Activated CD8-positive, alpha-beta memory T cell treated with anti-CD3 and anti-CD28 coated beads, Interleukin-2, amount 10 ng/mL, durations not matched to agents 7 days and 5 days (primary cell): ENCODE data around the gene DCUN1D3. TPM values are rescaled to one million over a fixed set of nuclear protein-coding genes. Genes with fewer than 3 reads are reported as not detected.
"Not testable (repeated sequence)": the region's sequence is repeated elsewhere in the genome, so short reads cannot be mapped to it uniquely, and the experiment has no call there.

Experiments
- ATAC-seq: fragments of 150-1000 bp; cut with Tn5 transposase; one replicate; pipeline ENCODE4 v1.10.0; 2021; ENCODE audit warnings: moderate library complexity
- CTCF ChIA-PET: fragments of 350-600 bp; sonication (Branson Sonifier 250); formaldehyde crosslinking; loops from one replicate; lab custom pipeline; 2021; ENCODE audit warnings: antibody characterized with exemption; lab: Charles Lee
- DNase-seq: peaks from one replicate; pipeline ENCODE4 v3.0.0-alpha.2; 2020
- H3K27ac Mint-ChIP-seq: one replicate; pipeline ENCODE4 v1.8.0; 2021; ENCODE audit warnings: mild to moderate bottlenecking, mixed read lengths
- H3K27me3 Mint-ChIP-seq: one replicate; pipeline ENCODE4 v1.8.0; 2021; ENCODE audit warnings: mixed read lengths
- H3K36me3 Mint-ChIP-seq: one replicate; pipeline ENCODE4 v1.8.0; 2021; ENCODE audit warnings: mild to moderate bottlenecking, mixed read lengths
- H3K4me1 Mint-ChIP-seq: one replicate; pipeline ENCODE4 v1.8.0; 2021; ENCODE audit warnings: mixed read lengths
- H3K4me3 Mint-ChIP-seq: one replicate; pipeline ENCODE4 v1.8.0; 2021; ENCODE audit warnings: mild to moderate bottlenecking, moderate library complexity, mixed read lengths
- H3K9me3 Mint-ChIP-seq: one replicate; pipeline ENCODE4 v1.8.0; 2022; ENCODE audit warnings: low read depth, mixed read lengths
- total RNA-seq, 2 experiments: library from RNA; stranded (reverse); gene quantifications; one replicate each; pipeline ENCODE4 v1.2.3, GENCODE V29; 2021

The DCUN1D3 gene
- total RNA-seq, 2 experiments from 2014 or later, result 18.1 to 24.4 TPM

- Mint-ChIP-seq H3K4me1 (peaks cover 91% of the 10 kb centered on the region), H3K36me3 (peaks cover 39% of the 10 kb centered on the region), H3K4me3 (peak overlapping the region; percentile 65), H3K27me3 (no peaks in the 10 kb centered on the region), H3K27ac (peak overlapping the region; percentile 98), H3K9me3 (no peaks in the 10 kb centered on the region)
- ATAC-seq, result peak; percentile 13
- CTCF ChIA-PET, result interaction anchor here (0.9 to 4.2 kb wide), 12 partner anchors 8 to 69 kb away, joined by 3 to 28 read pairs (median 13); partner anchors contain the start of genes DCUN1D3, ERI2, LYRM1 and REXO5
- DNase-seq, result no peak
Observed at GRCh38 chr16:20875355-20875650, 24.9 kb downstream of the DCUN1D3 start.

GRCh38 chr16:20874088-20874581, 26.0 kb downstream of the DCUN1D3 start:
- Mint-ChIP-seq H3K36me3 (peaks cover 39% of the 10 kb centered on the region), H3K9me3 (no peaks in the 10 kb centered on the region), H3K4me3 (peak overlapping the region; percentile 66), H3K27ac (peak overlapping the region; percentile 98), H3K4me1 (peaks cover 89% of the 10 kb centered on the region), H3K27me3 (no peaks in the 10 kb centered on the region)
- DNase-seq, result no peak
- CTCF ChIA-PET, result interaction anchor here (0.6 to 4.2 kb wide), 17 partner anchors 8 to 283 kb away, joined by 3 to 28 read pairs (median 8); partner anchors contain the start of genes DCUN1D3, ERI2, LYRM1 and REXO5
- peak; percentile 5 for ATAC-seq

- peaks cover 86% of the 10 kb centered on the region for H3K4me1 Mint-ChIP-seq
Observed at GRCh38 chr16:20873331-20873730, 26.8 kb downstream of the DCUN1D3 start.

GRCh38 chr16:20871941-20872815, 28.0 kb downstream of the DCUN1D3 start:
- peaks cover 89% of the 10 kb centered on the region for H3K4me1 Mint-ChIP-seq
- DNase-seq (no peak), ATAC-seq (no peak)
- peak overlapping the region; percentile 68 for H3K27ac Mint-ChIP-seq
- no peaks in the 10 kb centered on the region for H3K9me3 Mint-ChIP-seq
- CTCF ChIA-PET, result interaction anchor here (0.9 to 4.2 kb wide), 5 partner anchors 22 to 37 kb away, joined by 3 to 28 read pairs (median 9); no protein-coding TSS in a partner anchor
- H3K27me3 Mint-ChIP-seq, result no peaks in the 10 kb centered on the region
- no peak overlapping the region for H3K4me3 Mint-ChIP-seq
- peaks cover 37% of the 10 kb centered on the region for H3K36me3 Mint-ChIP-seq

More at GRCh38 chr16:20873331-20873730, 26.8 kb downstream of the DCUN1D3 start:
- Mint-ChIP-seq H3K27ac (peak overlapping the region; percentile 98), H3K9me3 (no peaks in the 10 kb centered on the region), H3K36me3 (peaks cover 38% of the 10 kb centered on the region), H3K27me3 (no peaks in the 10 kb centered on the region), H3K4me3 (no peak overlapping the region)
- DNase-seq (no peak), ATAC-seq (no peak)
- CTCF ChIA-PET, result interaction anchor here (0.9 to 4.2 kb wide), 8 partner anchors 8 to 71 kb away, joined by 3 to 28 read pairs (median 16); no protein-coding TSS in a partner anchor

- no peak for ATAC-seq
- DNase-seq, result no peak
- Mint-ChIP-seq H3K27ac (no peak overlapping the region), H3K4me1 (peaks cover 91% of the 10 kb centered on the region), H3K9me3 (no peaks in the 10 kb centered on the region), H3K36me3 (peaks cover 38% of the 10 kb centered on the region), H3K4me3 (no peak overlapping the region), H3K27me3 (no peaks in the 10 kb centered on the region)
- CTCF ChIA-PET, result interaction anchor here (1.1 to 2.6 kb wide), 2 partner anchors 21 to 25 kb away, joined by 3 to 9 read pairs; no protein-coding TSS in a partner anchor
Observed at GRCh38 chr16:20871258-20871657, 28.9 kb downstream of the DCUN1D3 start.

GRCh38 chr16:20870122-20870820, 29.9 kb downstream of the DCUN1D3 start:
- CTCF ChIA-PET, result interaction anchor here (2.6 kb wide), 1 partner anchor 20 kb away, joined by 9 read pairs; no protein-coding TSS in a partner anchor
- no peaks in the 10 kb centered on the region for H3K9me3 Mint-ChIP-seq
- H3K27ac Mint-ChIP-seq, result no peak overlapping the region
- ATAC-seq, result no peak
- H3K4me3 Mint-ChIP-seq, result no peak overlapping the region
- no peaks in the 10 kb centered on the region for H3K27me3 Mint-ChIP-seq
- no peak for DNase-seq
- H3K36me3 Mint-ChIP-seq, result peaks cover 34% of the 10 kb centered on the region
- H3K4me1 Mint-ChIP-seq, result peaks cover 92% of the 10 kb centered on the region

- ATAC-seq (no peak), DNase-seq (no peak)
- H3K27ac Mint-ChIP-seq, result no peak overlapping the region
- CTCF ChIA-PET, result interaction anchor here (1.1 to 1.4 kb wide), 2 partner anchors 18 to 25 kb away, joined by 3 read pairs; no protein-coding TSS in a partner anchor
- no peaks in the 10 kb centered on the region for H3K27me3 Mint-ChIP-seq
- H3K36me3 Mint-ChIP-seq, result peaks cover 43% of the 10 kb centered on the region
- peaks cover 91% of the 10 kb centered on the region for H3K4me1 Mint-ChIP-seq
- no peak overlapping the region for H3K4me3 Mint-ChIP-seq
- H3K9me3 Mint-ChIP-seq, result no peaks in the 10 kb centered on the region
Observed at GRCh38 chr16:20868890-20869289, 31.3 kb downstream of the DCUN1D3 start.

GRCh38 chr16:20867585-20867984, 32.6 kb downstream of the DCUN1D3 start:
- Mint-ChIP-seq H3K9me3 (no peaks in the 10 kb centered on the region), H3K36me3 (peaks cover 50% of the 10 kb centered on the region), H3K4me3 (no peak overlapping the region), H3K27me3 (no peaks in the 10 kb centered on the region), H3K27ac (peak overlapping the region; percentile 57), H3K4me1 (peaks cover 85% of the 10 kb centered on the region)
- DNase-seq, result no peak
- CTCF ChIA-PET, result interaction anchor here (0.9 to 2.6 kb wide), 3 partner anchors 15 to 36 kb away, joined by 3 to 10 read pairs (median 3); no protein-coding TSS in a partner anchor
- ATAC-seq, result no peak

GRCh38 chr16:20866801-20867200, 33.4 kb downstream of the DCUN1D3 start:
- Mint-ChIP-seq H3K9me3 (no peaks in the 10 kb centered on the region), H3K36me3 (peaks cover 55% of the 10 kb centered on the region), H3K4me1 (peaks cover 77% of the 10 kb centered on the region), H3K27ac (peak overlapping the region; percentile 86), H3K27me3 (no peaks in the 10 kb centered on the region), H3K4me3 (no peak overlapping the region)
- DNase-seq, result peak; percentile 16
- CTCF ChIA-PET, result interaction anchor here (1.6 to 3.0 kb wide), 6 partner anchors 8 to 103 kb away, joined by 3 to 21 read pairs (median 9); partner anchors contain the start of gene ACSM3
- ATAC-seq, result no peak

GRCh38 chr16:20866145-20866772, 33.9 kb downstream of the DCUN1D3 start:
- CTCF ChIA-PET, result interaction anchor here (0.8 to 3.0 kb wide), 9 partner anchors 9 to 103 kb away, joined by 3 to 21 read pairs (median 5); partner anchors contain the start of genes ACSM3, DCUN1D3 and LYRM1
- no peaks in the 10 kb centered on the region for H3K27me3 Mint-ChIP-seq
- H3K36me3 Mint-ChIP-seq, result peaks cover 55% of the 10 kb centered on the region
- no peak overlapping the region for H3K4me3 Mint-ChIP-seq
- ATAC-seq (peak; percentile 47), DNase-seq (peak; percentile 43)
- peak overlapping the region; percentile 86 for H3K27ac Mint-ChIP-seq
- H3K4me1 Mint-ChIP-seq, result peaks cover 73% of the 10 kb centered on the region
- H3K9me3 Mint-ChIP-seq, result no peaks in the 10 kb centered on the region

- Mint-ChIP-seq H3K27ac (peak overlapping the region; percentile 86), H3K4me3 (no peak overlapping the region), H3K9me3 (no peaks in the 10 kb centered on the region), H3K36me3 (peaks cover 56% of the 10 kb centered on the region), H3K27me3 (no peaks in the 10 kb centered on the region), H3K4me1 (peaks cover 66% of the 10 kb centered on the region)
- CTCF ChIA-PET, result interaction anchor here (0.8 to 3.0 kb wide), 9 partner anchors 8 to 102 kb away, joined by 3 to 21 read pairs (median 5); partner anchors contain the start of genes ACSM3, DCUN1D3 and LYRM1
- peak; percentile 84 for ATAC-seq
- DNase-seq, result no peak
Observed at GRCh38 chr16:20865420-20866131, 34.6 kb downstream of the DCUN1D3 start.

- not testable (repeated sequence) for ATAC-seq, H3K27me3 Mint-ChIP-seq, H3K4me3 Mint-ChIP-seq, H3K27ac Mint-ChIP-seq, H3K9me3 Mint-ChIP-seq, DNase-seq
- Mint-ChIP-seq H3K4me1 (peaks cover 56% of the 10 kb centered on the region), H3K36me3 (peaks cover 62% of the 10 kb centered on the region)
- CTCF ChIA-PET, result interaction anchor here (1.1 to 3.0 kb wide), 2 partner anchors 9 to 10 kb away, joined by 5 to 21 read pairs; no protein-coding TSS in a partner anchor
Observed at GRCh38 chr16:20864376-20864775, 35.8 kb downstream of the DCUN1D3 start.
